ENCODE results near the gene RFX3.

The RFX3 gene

DNA sequence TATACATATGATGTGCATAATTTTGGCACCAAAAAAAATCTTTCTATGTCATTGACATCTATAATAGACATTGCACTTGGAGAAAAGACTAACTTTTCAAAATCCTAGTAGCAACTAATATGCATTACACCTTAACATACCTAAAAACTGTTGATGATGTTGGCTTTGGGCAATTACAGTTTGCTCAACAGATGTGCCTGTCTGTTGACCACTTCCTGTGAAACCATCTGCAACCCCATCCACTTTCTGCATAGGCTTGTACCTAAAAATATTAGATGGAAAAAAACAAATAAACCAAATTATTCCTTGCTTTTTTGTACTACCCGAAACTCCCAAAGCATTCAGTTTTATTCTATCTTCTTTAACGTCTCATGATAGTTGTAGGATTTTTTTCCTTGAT, 248.6 kb downstream of the RFX3 start:
- H3K4me3 ChIP-seq (ENCODE audit: low read depth, low read length) = no peak overlapping the region
- no peak for DNase-seq (ENCODE audit: low read depth)
- TF ChIP-seq CTCF (conservative IDR thresholded peaks at IDR 0.05; ENCODE audit: low read depth, low read length) = no peak

GRCh38 chr9:3271581-3271980, 254.2 kb downstream of the RFX3 start:
- H3K4me3 ChIP-seq (ENCODE audit: low read depth, low read length) = no peak overlapping the region
- no peak for TF ChIP-seq CTCF (conservative IDR thresholded peaks at IDR 0.05; ENCODE audit: low read depth, low read length)
- no peak for DNase-seq (ENCODE audit: low read depth)

DNA sequence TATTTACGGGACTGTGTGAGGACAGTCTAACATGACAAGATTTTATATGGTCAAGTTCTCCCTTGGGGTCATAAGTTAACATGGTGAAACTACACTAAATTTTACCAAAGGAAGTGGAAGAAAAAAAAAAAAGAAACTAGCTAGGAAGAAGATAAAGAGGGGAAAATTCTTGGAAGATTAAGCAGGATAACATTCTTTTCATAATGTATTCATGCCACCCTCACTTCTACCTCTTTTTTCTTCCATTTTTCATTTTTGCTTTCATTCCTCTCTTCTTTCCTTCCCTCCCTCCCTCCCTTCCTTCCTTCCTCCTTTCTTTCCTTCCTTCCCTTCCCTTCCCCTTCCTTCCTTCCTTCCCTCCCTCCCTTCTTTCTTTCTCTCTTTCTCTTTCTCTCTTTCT, 254.6 kb downstream of the RFX3 start:
- TF ChIP-seq CTCF (conservative IDR thresholded peaks at IDR 0.05; ENCODE audit: low read depth, low read length) = no peak
- DNase-seq (ENCODE audit: low read depth) = no peak
- H3K4me3 ChIP-seq (ENCODE audit: low read depth, low read length) = no peak overlapping the region

- H3K4me3 ChIP-seq (ENCODE audit: low read depth, low read length) = no peak overlapping the region
- DNase-seq (ENCODE audit: low read depth) = no peak
- TF ChIP-seq CTCF (conservative IDR thresholded peaks at IDR 0.05; ENCODE audit: low read depth, low read length) = no peak
Observed at GRCh38 chr9:3268223-3268622, 257.6 kb downstream of the RFX3 start.

DNA sequence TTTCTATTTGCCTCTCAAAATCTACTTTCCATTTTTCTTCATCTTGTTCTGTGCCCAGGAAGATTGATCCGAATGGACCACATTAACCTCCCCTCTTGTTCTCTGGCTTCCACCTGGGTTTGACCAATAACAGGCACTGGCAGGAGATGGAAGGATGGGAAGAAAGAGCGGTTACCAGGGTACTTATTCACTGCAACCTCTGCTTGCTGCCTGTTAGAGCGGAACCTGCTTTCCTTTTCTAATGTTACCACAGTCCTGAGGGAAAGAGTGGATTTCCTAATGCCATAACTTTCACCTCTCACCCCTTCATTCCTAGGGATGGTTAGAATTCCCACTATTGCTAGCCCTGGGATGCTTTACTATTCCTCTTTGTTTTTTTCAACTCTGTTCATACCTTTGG, 262.1 kb downstream of the RFX3 start:
- no peak for DNase-seq (ENCODE audit: low read depth)
- no peak for TF ChIP-seq CTCF (conservative IDR thresholded peaks at IDR 0.05; ENCODE audit: low read depth, low read length)
- H3K4me3 ChIP-seq (ENCODE audit: low read depth, low read length) = no peak overlapping the region

- no peak for TF ChIP-seq CTCF (conservative IDR thresholded peaks at IDR 0.05; ENCODE audit: low read depth, low read length)
- H3K4me3 ChIP-seq (ENCODE audit: low read depth, low read length) = no peak overlapping the region
- DNase-seq (ENCODE audit: low read depth) = no peak
Observed at GRCh38 chr9:3262826-3263529, 262.8 kb downstream of the RFX3 start.

GRCh38 chr9:3261484-3261883, 264.3 kb downstream of the RFX3 start:
- no peak for TF ChIP-seq CTCF (conservative IDR thresholded peaks at IDR 0.05; ENCODE audit: low read depth, low read length)
- no peak overlapping the region for H3K4me3 ChIP-seq (ENCODE audit: low read depth, low read length)
- no peak for DNase-seq (ENCODE audit: low read depth)
